ENCODE measurements around the gene FCHSD2.
A peak's percentile ranks its signal among the peaks of the same experiment; 100 is the strongest.

FCHSD2 gene

DNA sequence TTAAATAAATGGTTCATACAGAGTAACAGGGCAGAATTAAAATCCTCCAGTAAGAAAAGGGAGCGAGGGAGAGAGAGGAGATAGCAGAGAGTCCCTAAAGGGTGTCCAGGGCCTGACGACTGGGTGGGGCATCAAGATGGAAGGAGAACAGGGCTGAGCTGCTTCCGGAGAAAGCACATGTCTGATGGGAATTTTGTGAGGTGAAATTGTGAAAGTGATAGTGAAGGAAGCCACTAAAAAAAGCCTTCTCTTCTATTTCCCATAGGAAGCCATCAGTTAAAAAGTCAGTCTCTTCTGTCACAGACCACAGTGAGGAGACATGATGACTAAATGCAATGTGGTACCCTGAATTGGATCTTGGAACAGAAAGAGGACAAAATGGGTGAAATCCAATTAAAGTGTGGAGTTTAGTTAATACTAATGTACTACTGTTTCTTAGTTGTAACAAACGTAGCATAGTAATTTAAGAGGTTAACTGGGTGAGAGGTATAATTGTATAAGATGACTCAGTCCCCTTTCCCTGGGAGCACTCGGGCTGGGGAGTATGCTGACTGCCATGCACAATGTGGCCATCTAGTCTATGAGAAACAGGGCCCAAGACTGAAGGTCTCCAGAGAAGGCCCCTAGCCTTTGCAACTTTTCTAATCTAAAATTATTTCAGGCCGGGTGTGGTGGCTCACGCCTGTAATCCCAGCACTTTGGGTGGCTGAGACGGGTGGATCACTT is 29.5 kb upstream of the FCHSD2 start:
- DNase-seq: no peak

DNA sequence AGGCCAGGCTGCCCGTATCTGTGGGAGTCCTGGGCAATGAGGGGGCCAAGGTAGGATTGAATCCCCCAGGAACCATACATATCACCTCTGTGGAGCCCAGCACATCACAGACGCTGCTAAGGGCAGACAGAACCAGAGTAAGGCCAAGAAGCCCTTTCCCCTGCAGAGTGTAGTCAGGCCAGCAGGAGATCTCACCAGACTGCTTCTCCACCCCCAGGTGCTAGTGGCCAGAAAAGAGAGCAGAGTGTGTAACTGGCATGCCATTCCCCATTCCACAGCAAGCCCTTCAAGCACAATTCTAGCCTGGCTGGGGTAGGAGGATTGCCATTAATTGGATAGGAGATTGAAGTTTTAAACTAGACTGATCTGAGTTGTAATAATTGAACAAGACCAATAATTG is 28.0 kb upstream of the FCHSD2 start:
- no peak for DNase-seq

DNA sequence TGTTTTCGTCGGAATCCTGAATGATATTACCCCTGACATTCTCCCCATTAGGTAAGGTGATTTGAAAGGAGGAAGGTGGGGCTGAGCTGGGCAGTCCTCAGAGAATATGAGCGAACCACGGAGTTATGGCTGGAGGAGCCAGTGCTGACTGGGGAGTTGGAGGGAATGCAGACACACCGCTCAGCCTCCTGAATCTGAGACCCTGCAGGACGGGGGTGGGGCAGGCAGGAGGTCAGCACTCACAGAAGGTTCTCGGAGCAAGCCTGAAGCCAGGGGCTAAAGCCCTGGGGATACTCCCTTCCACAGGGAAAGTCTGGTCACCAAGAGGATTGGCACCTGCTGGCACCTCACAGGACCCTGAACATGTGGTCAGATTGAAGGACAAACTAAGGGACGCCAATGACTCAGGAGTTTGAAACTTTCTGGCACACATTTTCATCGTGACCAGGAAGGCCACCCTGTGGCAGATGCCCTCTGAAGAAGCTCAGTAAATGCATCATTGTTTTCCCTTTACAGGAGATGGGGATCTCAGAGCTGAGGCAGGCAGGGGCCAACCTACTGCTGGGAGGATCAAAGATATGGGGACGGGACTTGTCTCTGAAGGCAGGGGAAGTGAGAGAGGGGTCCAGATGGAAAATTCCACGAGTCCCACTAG is 26.9 kb upstream of the FCHSD2 start:
- no peak for DNase-seq

DNA sequence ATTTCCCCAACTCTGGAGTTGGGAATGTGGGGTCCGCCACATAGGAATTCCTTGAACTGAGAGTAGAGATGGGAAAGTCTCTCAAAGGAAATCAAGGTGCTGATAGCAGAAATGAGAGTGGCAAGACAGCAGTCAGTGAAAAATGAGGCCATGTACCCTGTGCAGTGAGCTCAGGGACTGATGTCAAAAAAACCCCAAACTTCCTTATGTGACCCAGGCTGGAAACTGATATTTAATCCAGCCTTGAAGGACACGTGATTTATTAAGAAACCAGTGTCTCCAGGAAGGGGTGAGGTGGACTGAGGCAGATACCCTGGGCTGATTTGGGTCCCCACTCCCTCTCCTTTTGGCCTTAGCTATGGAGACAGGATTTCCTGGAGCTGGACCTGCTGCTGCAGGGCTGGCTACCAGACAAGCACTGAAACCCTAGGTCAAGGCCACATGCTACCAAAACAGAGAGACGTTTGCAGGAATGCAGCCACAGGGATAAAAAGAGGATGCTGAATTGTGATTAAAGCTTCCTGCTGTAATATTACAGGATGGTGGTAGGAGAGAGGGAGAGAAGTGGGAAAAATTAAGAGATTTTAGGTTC is 25.3 kb upstream of the FCHSD2 start:
- no peak for DNase-seq

DNA sequence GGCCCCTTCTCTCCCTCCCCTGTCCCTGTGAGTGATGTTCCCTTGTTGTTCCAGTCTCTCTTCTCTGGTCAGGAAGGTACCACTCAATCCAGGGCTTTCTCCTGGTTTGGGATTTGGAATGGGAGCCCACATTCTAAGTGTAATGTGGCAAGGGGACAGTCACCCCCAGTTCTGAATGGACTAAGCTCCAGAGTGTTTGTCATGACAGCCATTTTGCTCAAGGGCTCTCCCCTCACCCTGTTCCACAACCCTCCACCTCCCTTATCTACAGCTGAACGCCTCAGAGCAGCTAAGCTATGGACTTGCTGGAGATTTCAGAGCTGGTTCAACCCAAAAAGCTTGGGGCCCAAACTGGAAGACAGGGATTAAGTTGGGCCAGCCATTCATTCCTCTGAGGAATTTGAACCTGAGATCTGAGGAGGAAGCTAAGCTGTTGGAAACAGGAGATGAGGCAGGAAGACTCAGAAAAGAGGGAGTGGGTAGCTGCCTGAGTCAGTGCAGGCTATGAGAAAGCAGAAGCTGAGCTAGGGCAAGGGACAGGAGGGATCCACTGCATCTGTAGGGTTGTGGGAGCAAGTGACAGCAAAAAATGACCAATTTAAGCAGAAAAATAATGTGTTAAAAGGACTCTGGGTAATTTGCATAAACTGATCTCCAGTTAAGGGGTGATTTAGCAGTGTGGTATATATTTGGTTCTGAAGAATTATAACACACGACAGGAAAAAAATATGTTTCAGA is 22.9 kb upstream of the FCHSD2 start:
- no peak for DNase-seq

DNA sequence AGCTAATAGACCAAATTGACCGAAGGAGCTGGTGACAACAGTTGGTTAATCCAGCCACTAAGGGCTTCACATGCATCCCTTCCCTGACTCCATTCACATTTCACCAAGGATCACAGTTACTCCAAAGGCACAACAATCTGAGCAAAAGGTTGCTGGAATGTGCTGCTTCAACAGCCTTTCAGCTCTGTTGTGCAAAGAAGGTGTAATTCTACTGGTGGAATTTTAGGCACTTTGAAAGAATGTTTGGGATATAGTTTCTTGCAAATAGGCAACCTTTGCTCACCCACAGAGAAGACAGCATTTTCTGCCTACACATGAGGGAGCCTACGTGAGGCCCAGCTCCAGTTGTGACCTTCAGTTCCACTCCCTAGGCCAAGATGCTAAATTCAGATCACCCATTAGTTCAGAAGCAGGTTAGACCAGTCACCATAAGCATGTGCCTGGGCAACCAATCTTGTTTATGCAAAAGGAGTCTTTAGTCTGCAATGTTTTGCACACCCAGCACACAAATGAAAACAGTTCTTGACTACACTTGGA is 21.6 kb upstream of the FCHSD2 start:
- no peak for DNase-seq

DNA sequence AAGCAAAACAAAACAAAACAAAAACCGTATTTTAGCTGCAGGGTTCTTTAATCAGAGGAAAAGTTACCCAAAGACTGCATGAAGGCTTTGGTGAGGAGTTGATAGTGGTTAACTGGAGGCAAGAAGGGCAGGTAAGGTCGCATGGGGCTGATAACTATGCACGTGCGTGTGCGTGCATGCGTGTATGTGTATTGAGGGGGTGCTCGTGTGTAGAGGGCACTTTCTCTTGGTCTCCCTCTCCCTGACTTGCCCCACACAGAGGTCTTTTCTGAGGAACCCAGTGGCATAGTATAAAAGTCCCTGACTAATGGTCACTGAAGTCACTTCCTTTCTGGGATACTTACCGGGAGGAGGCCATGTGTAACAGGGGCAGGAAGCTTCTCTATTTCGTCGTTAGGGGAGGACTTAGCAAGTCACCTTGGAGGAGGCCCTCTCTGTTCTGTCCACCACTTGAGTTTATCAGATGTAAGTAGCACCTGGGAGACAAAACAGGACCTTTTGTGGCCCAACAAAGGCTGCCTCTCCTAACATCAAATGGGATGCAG is 20.1 kb upstream of the FCHSD2 start:
- DNase-seq: no peak

DNA sequence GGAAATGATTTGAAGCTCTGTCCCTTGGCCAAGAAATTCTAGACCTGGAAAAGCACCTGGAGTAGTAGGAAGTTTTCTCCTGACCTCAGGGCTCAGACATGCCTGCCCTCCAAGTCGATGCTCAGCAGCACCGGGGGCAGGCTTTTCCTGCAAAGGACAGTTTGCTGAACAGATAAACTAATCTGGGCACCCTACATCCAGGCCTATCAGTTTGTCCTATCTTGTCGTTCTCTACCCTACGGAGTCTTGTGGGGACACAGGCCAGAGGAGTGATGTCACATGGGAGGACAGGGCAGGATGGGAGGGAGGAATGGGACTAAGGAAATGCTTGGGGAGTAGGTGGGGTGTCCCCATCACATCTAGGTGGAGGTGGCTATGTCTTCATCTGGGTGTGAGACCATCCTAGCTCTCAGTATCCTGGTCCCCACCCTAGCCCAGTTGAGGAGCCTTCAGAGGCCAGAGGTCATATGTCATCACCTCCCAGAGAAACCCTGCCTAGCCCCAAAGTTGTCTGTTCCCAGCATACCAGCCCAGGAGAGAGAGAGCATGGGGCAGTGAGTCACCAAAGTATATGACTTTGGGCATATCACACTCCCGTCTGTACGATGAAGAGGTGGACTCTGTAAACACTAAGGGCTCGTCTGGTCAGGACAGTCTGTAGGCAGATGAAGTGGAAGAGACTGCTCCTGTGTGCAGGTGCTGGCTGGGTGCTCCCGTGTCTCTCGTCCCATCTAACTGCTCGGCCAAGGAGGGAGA is 18.1 kb upstream of the FCHSD2 start:
- no peak for DNase-seq

DNA sequence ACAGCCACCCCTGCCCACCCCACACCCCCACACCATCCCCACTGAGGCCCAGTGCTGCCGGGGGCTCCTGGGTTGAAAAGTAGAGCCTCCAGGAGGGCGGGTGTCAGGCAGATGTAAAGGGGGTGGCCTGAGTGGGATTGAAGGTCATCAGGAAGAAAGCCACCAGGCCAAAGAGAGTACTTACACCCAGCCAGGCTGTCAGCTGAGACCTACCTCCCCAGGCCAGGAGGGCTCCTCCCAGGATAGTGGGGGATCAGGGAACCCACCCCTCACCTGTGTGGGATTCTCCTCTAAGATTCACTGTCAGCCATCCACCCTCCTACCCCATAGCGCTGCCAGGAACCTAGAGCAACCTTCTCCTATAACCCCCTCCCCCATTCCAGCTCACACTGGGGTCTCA is 17.2 kb upstream of the FCHSD2 start:
- DNase-seq: no peak

DNA sequence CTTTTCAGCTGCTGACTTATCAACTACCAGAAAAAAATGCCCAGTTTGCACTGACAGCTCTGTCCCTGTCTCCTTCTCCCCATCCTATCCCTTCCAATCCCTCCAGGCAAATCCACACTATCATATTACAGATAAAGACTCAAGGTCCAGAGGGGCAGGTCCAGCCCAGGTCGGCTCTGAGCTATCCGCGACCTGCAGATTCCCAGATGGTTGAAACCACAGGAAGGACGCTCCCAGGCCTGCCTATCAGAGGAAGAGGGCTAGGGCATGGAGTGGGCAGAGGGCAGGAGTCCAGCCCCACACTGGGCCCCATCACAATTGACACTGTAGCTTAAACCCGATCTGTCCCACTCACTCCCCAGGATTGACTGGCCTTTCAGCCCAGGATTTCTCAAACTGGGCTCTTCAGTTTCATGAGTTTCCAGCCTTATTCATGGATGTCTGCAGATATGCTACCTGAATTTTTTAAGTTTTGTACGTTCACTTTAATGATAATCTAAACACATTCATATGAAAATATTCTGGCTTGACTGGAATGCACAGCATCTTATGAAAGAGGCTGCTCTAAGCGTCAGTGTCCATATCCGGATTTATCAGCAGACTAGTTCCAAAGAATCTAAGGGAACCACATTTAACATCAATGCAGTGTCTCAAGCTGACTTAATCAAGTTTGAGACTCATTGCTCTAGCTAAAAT is 16.4 kb upstream of the FCHSD2 start:
- DNase-seq: no peak

DNA sequence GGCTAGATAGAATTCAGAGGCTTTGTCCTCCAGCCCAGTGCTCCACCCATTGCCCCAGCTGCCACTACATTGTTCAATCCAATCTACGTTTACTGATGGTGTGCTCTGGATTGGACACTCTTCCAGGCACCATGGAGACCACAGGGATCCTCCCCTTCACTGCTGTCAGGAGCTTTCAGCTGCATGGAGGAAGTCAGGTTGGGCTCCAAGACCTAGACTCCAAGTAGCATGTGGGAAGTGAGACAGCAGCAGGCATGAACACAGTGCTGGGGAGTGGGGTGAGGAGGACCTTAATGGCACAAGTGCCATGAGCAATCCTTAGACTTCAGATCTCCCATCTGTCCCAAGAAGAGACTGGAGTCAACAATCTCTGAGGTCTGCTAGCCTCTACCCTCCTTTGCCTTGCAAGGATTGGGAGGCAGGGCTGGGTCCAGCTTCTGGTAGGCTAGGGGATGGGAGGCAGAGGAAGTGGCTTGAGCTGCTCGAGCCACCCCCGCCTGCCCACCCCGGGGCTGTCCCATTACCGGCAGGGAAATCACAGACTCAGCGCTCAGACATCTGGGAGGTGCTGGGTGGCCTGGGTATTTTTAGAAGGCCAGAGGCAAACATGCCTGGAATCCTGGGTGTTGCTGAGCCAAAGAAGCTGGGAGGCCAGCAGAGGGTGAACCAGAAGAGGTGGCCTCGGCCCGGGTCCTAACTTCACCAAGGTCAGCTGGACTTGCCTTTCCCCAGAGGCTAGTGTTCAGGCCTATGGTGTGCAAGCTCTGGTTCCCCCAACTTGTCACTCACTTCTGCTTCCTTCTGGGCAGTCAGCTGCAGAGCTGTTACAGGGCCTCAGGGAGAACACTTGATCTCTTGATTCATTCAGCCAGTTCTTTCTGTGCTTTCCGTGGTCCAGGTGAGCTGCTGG is 15.2 kb upstream of the FCHSD2 start:
- no peak for DNase-seq

DNA sequence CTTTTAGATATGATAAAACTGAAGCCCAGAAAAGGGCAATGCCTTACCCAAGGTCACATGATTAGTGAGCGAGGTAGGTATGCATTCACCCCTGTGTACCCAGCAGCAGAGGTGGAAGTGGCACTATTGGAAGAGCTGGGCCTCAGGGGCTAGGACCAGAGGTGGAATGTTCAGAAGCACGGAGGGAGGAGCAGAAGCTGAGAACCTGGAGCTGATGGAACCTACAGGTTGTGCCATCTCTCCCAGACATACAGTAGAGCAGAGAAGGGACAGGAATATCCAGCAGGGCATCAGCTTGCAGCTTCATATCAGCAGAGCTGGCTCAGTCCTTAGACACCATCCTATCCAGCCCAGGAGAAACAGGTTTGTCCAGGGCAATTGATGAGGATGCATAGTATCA is 14.6 kb upstream of the FCHSD2 start:
- no peak for DNase-seq

DNA sequence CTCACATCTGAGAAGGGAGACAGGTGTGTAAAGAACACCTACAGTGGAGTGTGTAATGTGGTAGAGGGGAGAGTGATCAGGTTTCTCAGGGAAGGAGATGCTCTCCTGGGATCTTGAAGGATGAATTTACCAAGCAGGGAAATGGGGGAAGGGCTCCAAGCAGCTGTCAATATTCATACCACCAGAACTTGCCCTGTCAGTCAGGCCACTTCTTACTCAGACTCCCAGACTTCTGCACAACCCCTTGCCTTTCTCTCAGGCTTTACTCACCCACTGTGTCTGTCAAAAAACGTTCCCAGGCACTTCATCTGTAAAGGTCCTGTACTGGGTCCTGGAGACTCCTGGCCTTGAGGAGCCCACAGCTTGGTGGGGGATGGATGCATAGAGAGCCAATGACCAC is 14.0 kb upstream of the FCHSD2 start:
- DNase-seq: no peak

DNA sequence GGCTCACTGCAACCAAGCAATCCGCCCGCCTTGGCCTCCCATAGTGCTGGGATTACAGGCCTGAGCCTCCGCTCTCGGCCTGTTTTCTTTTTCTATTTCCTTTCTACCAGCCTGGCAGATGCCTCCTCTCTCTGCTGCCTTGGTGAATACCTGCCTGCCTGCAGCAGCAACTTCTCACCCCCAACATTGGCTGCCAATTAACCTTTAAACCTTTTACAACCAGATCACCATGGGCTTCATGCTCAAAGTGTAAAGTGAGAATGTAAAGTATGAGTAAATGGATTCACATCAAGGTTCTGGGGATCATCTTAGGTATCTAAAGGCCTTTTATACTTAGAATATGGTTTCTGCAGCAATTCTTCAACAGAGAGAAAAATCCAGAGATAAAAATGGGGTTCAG is 13.0 kb upstream of the FCHSD2 start:
- DNase-seq: no peak

DNA sequence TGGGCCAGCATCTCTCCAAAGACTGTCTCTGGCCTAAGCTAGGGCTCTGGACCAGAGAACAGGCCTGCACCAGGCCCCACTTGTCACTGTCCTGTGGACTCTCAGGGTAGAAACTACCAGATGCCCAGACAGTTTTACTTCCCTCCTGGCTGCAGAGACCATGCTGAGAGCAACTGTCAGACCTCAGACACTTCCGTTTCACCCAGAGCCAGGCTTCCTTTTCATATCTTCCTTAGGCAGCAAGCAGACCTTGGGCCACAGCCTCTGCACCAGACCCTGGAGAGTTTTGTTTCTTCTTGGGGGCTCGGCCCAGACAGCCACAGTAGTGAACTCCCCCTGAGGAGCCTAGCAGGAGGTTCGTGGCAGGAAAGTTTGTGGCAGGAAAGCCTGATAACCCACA is 12.1 kb upstream of the FCHSD2 start:
- no peak for DNase-seq

DNA sequence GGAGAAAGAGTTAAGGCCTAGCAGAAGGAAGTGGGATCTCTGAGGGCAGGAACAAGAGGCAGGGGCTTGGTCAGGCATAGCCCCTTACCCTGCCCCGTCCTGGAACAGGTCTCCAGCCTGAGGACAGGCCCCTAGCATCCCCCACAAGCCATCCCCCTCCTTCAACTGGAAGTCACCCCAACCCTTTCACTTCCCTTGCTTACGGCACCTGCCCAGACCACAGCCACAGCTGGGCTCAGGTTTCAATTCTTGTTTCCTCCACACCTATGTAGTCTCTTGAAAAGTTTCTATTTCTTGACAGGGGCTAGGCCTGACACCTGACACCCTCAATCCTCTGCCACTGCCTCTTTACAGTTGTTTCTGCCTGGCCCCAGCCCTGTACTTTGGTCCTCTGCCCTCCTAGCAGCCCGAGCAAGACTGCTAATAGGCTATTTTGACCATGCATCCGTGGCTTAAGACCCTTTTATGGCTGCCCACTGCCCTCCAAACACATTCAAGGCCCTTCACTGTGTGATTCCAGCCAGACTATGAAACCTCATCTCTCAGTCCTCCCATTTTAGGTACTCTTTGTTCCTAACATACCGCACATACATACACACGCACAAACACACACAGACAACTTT is 10.9 kb upstream of the FCHSD2 start:
- peak in 1 of 4 experiments; percentile 27 for DNase-seq

DNA sequence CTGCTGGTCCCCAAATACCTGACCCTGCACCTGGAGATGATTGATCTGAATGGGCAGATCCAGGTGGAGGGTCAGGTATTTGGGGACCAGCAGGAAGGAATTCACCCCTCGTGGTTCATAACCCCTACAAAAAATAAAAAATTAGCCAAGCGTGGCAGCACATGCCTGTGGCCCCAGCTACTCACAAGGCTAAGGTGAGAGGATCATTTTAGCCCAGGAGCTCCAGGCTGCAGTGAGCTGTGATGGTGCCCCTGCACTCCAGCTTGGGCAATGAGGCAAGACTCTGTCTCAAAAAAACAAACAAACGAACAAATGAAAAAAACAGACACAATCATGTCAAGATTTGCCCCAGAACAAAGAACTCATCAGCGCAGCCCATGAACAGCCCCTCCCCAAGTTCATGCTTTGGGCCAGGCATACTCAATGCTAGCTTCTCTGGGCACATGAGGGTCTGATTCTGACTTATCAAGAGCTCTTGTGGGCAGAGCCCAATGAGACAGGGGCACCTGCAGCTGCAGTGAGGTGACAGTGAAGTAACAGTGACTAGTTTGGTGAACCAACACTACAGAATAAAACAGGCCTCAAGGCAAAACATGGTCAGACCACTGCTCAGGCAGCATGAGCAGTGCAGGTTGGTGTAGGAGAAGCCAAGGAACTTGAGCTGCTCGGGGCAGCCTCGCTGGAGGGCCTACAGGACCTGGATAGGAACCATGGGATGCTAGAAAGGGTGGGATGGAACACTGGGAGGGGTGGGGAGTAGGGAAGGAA is 10.2 kb upstream of the FCHSD2 start:
- no peak for DNase-seq

DNA sequence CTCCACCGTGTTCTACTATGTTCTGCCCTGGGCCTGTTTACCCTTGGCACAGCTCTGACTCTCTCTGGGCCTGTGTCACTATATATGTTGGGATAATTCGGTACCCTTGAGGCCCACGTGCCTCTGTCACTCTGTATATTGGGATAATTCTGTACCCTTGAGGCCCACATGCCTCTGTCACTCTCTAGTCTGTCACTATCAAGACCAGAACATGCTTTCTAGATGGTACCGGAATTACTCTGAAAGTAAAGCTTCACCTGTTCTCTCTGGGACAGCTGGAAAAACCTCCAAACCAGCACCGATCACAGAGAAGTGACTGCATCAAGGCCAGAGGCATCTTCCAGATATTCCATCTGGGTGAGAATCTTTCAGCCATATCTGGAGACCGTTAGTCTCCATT is 9.3 kb upstream of the FCHSD2 start:
- no peak for DNase-seq

DNA sequence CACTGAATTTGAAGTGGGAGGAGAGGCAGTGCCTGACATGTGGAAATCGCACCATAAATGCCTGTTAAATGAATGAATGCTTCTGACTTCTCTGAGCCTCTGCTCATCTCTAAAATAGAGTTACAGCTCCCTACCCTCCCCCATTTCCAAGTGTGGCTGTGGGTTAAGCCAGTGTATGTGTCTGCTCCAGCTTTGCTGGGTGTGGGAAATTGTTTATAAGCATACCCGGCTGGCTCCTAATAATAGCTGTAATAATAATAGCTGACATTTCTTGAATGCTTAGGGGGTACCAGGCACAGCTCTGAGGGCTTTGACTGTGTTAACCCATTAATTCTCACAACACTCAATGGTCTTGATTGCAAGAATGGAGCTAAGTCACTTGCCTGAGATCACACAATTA is 7.0 kb upstream of the FCHSD2 start:
- DNase-seq: no peak
